Coronary artery (tissue), 2 donors: ENCODE data around the gene LYPD5.

Experiments
- DNase-seq: peaks from one replicate; pipeline ENCODE4 v3.0.0-alpha.2; 2017; ENCODE audit warnings: low spot score
- H3K27ac ChIP-seq, 2 donors: fragments of 200-600 bp; sonication (generic); one replicate each; pipeline ENCODE4 v1.5.1; 2016 to 2019
- H3K4me3 ChIP-seq: fragments of 200-600 bp; sonication (generic); 2 replicates; pipeline ENCODE4 v1.5.1; 2016; ENCODE audit warnings: mild to moderate bottlenecking, moderate library complexity
- CTCF ChIP-seq: fragments of 200-600 bp; sonication (generic); IDR thresholded peaks from one replicate; pipeline ENCODE4 v1.5.1; 2019; ENCODE audit warnings: antibody characterized with exemption

LYPD5 gene

GRCh38 chr19:43782689-43783231 lies 19.5 kb downstream of the LYPD5 start:
- no peak overlapping the region for H3K27ac ChIP-seq
- TF ChIP-seq CTCF: no peak
- no peak for DNase-seq
- no peak overlapping the region for H3K4me3 ChIP-seq

- Histone ChIP-seq H3K27ac (no peak overlapping the region), H3K4me3 (no peak overlapping the region)
- no peak for DNase-seq
- TF ChIP-seq CTCF: no peak
These were observed 20.0 kb downstream of the LYPD5 start for GRCh38 chr19:43782311-43782660.

- H3K4me3 ChIP-seq: no peak overlapping the region
- DNase-seq: no peak
- no peak overlapping the region for H3K27ac ChIP-seq
- TF ChIP-seq CTCF: no peak
These were observed 20.5 kb downstream of the LYPD5 start for GRCh38 chr19:43781630-43782310.

GRCh38 chr19:43780706-43781525 lies 21.3 kb downstream of the LYPD5 start, which contains the start of gene KCNN4:
Gene KCNN4, minus strand, starts transcription at chr19:43780973. Its CDS starts 112 bp downstream, at chr19:43780861.
- no peak within 1 kb of the TSS for H3K27ac ChIP-seq

GRCh38 chr19:43779820-43780219 lies 22.4 kb downstream of the LYPD5 start:
- Histone ChIP-seq H3K4me3 (peak overlapping the region; percentile 30), H3K27ac (no peak overlapping the region)
- DNase-seq: no peak

More at GRCh38 chr19:43780706-43781525, 21.3 kb downstream of the LYPD5 start, which contains the start of gene KCNN4:
- H3K4me3 ChIP-seq: peak within 1 kb of the TSS; percentile 47
- no peak for TF ChIP-seq CTCF
- no peak for DNase-seq

GRCh38 chr19:43779147-43779819 lies 23.0 kb downstream of the LYPD5 start:
- Histone ChIP-seq H3K4me3 (peak overlapping the region; percentile 30), H3K27ac (peak overlapping the region in 1 of 2 donors; percentile 47)
- no peak for DNase-seq
- TF ChIP-seq CTCF: no peak

More at GRCh38 chr19:43779820-43780219, 22.4 kb downstream of the LYPD5 start:
- no peak for TF ChIP-seq CTCF
